Measurements from ENCODE around the gene POU2F3. TPM values are rescaled to one million over a fixed set of nuclear protein-coding genes. Genes with fewer than 3 reads are reported as not detected.

The POU2F3 gene
- total RNA-seq, 2 experiments from 2014 or later, result not detected

- Mint-ChIP-seq H3K36me3 (no peaks in the 10 kb centered on the region), H3K4me3 (no peak overlapping the region), H3K9me3 (no peaks in the 10 kb centered on the region), H3K27ac (no peak overlapping the region), H3K4me1 (no peaks in the 10 kb centered on the region), H3K27me3 (peaks cover 19% of the 10 kb centered on the region)
- DNase-seq, result no peak
Observed at GRCh38 chr11:120316880-120317688, 77.1 kb downstream of the POU2F3 start.

GRCh38 chr11:120317689-120318480 lies 77.9 kb downstream of the POU2F3 start:
- no peaks in the 10 kb centered on the region for H3K4me1 Mint-ChIP-seq
- DNase-seq, result no peak
- no peaks in the 10 kb centered on the region for H3K36me3 Mint-ChIP-seq
- H3K9me3 Mint-ChIP-seq, result no peaks in the 10 kb centered on the region
- H3K27ac Mint-ChIP-seq, result no peak overlapping the region
- peaks cover 20% of the 10 kb centered on the region for H3K27me3 Mint-ChIP-seq
- no peak overlapping the region for H3K4me3 Mint-ChIP-seq

- Mint-ChIP-seq H3K27me3 (peaks cover 30% of the 10 kb centered on the region), H3K4me1 (no peaks in the 10 kb centered on the region), H3K36me3 (no peaks in the 10 kb centered on the region), H3K27ac (no peak overlapping the region), H3K4me3 (no peak overlapping the region), H3K9me3 (no peaks in the 10 kb centered on the region)
- DNase-seq, result no peak
Observed at GRCh38 chr11:120318906-120319305, 79.0 kb downstream of the POU2F3 start.

- peak within 1 kb of the TSS; percentile 67 for H3K4me3 Mint-ChIP-seq
- H3K27ac Mint-ChIP-seq, result no peak within 1 kb of the TSS
- peak; percentile 55 for DNase-seq
- peaks cover 14% of the 10 kb centered on the region for H3K4me1 Mint-ChIP-seq
- peaks cover 67% of the 10 kb centered on the region for H3K27me3 Mint-ChIP-seq
- peaks cover 3% of the 10 kb centered on the region for H3K36me3 Mint-ChIP-seq
- H3K9me3 Mint-ChIP-seq, result peaks cover 2% of the 10 kb centered on the region
Observed at GRCh38 chr11:120324932-120325810, 85.2 kb downstream of the POU2F3 start, which contains the start of gene TLCD5. TLCD5 (plus strand) TSS chr11:120325299; CDS start chr11:120327442, 2,143 bp downstream.

- peak overlapping the region; percentile 52 for H3K4me3 Mint-ChIP-seq
- DNase-seq, result no peak
- peaks cover 3% of the 10 kb centered on the region for H3K36me3 Mint-ChIP-seq
- H3K4me1 Mint-ChIP-seq, result peaks cover 14% of the 10 kb centered on the region
- no peak overlapping the region for H3K27ac Mint-ChIP-seq
- peaks cover 2% of the 10 kb centered on the region for H3K9me3 Mint-ChIP-seq
- H3K27me3 Mint-ChIP-seq, result peaks cover 71% of the 10 kb centered on the region
Observed at GRCh38 chr11:120326228-120326627, 86.3 kb downstream of the POU2F3 start.

- H3K27ac Mint-ChIP-seq, result no peak overlapping the region
- no peak overlapping the region for H3K4me3 Mint-ChIP-seq
- H3K9me3 Mint-ChIP-seq, result peaks cover 2% of the 10 kb centered on the region
- H3K4me1 Mint-ChIP-seq, result peaks cover 14% of the 10 kb centered on the region
- no peak for DNase-seq
- H3K27me3 Mint-ChIP-seq, result peaks cover 74% of the 10 kb centered on the region
- H3K36me3 Mint-ChIP-seq, result peaks cover 3% of the 10 kb centered on the region
Observed at GRCh38 chr11:120326845-120327281, 86.9 kb downstream of the POU2F3 start.

GRCh38 chr11:120327311-120327710 lies 87.4 kb downstream of the POU2F3 start:
- DNase-seq, result no peak
- Mint-ChIP-seq H3K9me3 (peaks cover 2% of the 10 kb centered on the region), H3K4me3 (no peak overlapping the region), H3K27me3 (peaks cover 76% of the 10 kb centered on the region), H3K4me1 (peaks cover 14% of the 10 kb centered on the region), H3K27ac (no peak overlapping the region), H3K36me3 (peaks cover 3% of the 10 kb centered on the region)

GRCh38 chr11:120329556-120329955 lies 89.6 kb downstream of the POU2F3 start:
- peaks cover 3% of the 10 kb centered on the region for H3K36me3 Mint-ChIP-seq
- H3K27ac Mint-ChIP-seq, result no peak overlapping the region
- peaks cover 2% of the 10 kb centered on the region for H3K9me3 Mint-ChIP-seq
- peaks cover 14% of the 10 kb centered on the region for H3K4me1 Mint-ChIP-seq
- peaks cover 74% of the 10 kb centered on the region for H3K27me3 Mint-ChIP-seq
- no peak overlapping the region for H3K4me3 Mint-ChIP-seq
- no peak for DNase-seq

GRCh38 chr11:120330045-120330444 lies 90.1 kb downstream of the POU2F3 start:
- peaks cover 69% of the 10 kb centered on the region for H3K27me3 Mint-ChIP-seq

GRCh38 chr11:120331301-120331996 lies 91.5 kb downstream of the POU2F3 start:
- peaks cover 11% of the 10 kb centered on the region for H3K4me1 Mint-ChIP-seq
- no peak overlapping the region for H3K27ac Mint-ChIP-seq
- peaks cover 2% of the 10 kb centered on the region for H3K9me3 Mint-ChIP-seq
- no peak for DNase-seq
- H3K36me3 Mint-ChIP-seq, result peaks cover 1% of the 10 kb centered on the region
- no peak overlapping the region for H3K4me3 Mint-ChIP-seq
- H3K27me3 Mint-ChIP-seq, result peaks cover 58% of the 10 kb centered on the region

More at GRCh38 chr11:120330045-120330444, 90.1 kb downstream of the POU2F3 start:
- no peak for DNase-seq
- Mint-ChIP-seq H3K36me3 (peaks cover 3% of the 10 kb centered on the region), H3K4me3 (no peak overlapping the region), H3K27ac (no peak overlapping the region), H3K4me1 (peaks cover 14% of the 10 kb centered on the region), H3K9me3 (peaks cover 2% of the 10 kb centered on the region)

- peaks cover 16% of the 10 kb centered on the region for H3K4me1 Mint-ChIP-seq
- H3K9me3 Mint-ChIP-seq, result peaks cover 2% of the 10 kb centered on the region
- no peak overlapping the region for H3K27ac Mint-ChIP-seq
- no peak overlapping the region for H3K4me3 Mint-ChIP-seq
- H3K36me3 Mint-ChIP-seq, result peaks cover 5% of the 10 kb centered on the region
- no peak for DNase-seq
- H3K27me3 Mint-ChIP-seq, result peaks cover 55% of the 10 kb centered on the region
Observed at GRCh38 chr11:120332822-120333716, 93.1 kb downstream of the POU2F3 start.

GRCh38 chr11:120333801-120334200 lies 93.9 kb downstream of the POU2F3 start:
- H3K27me3 Mint-ChIP-seq, result peaks cover 54% of the 10 kb centered on the region
- no peak for DNase-seq
- peaks cover 20% of the 10 kb centered on the region for H3K4me1 Mint-ChIP-seq
- no peak overlapping the region for H3K27ac Mint-ChIP-seq
- H3K36me3 Mint-ChIP-seq, result peaks cover 3% of the 10 kb centered on the region
- H3K9me3 Mint-ChIP-seq, result no peaks in the 10 kb centered on the region
- no peak overlapping the region for H3K4me3 Mint-ChIP-seq

- Mint-ChIP-seq H3K36me3 (peaks cover 3% of the 10 kb centered on the region), H3K27ac (no peak overlapping the region), H3K4me3 (no peak overlapping the region), H3K9me3 (no peaks in the 10 kb centered on the region), H3K27me3 (peaks cover 54% of the 10 kb centered on the region), H3K4me1 (peaks cover 21% of the 10 kb centered on the region)
- no peak for DNase-seq
Observed at GRCh38 chr11:120334332-120334731, 94.4 kb downstream of the POU2F3 start.

Data from activated naive CD8-positive, alpha-beta T cell treated with anti-CD3 and anti-CD28 coated beads for 36 hours (primary cell).